Gastrocnemius medialis (tissue), 4 donors: ENCODE results near the gene FYB1.

Experiments
- POLR2A ChIP-seq, 2 donors: fragments of 450-650 bp; IDR thresholded peaks; one replicate each; pipeline ENCODE4 v1.6.1; 2017; ENCODE audit warnings: antibody characterized with exemption in 2 of 2, mild to moderate bottlenecking in 2 of 2, moderate library complexity in 2 of 2
- TF ChIP-seq, protein P1 (sequence below), 5 experiments: fragments of 450-650 bp in 3 of 5; fragments of 200-600 bp in 2 of 5; sonication (generic) in 2 of 5; IDR thresholded peaks in 4 of 5; conservative IDR thresholded peaks in 1 of 5; 1 replicate in 4 of 5; 2 replicates in 1 of 5; pipeline ENCODE4 v1.5.1; 2016 to 2019; ENCODE audit warnings: antibody characterized with exemption in 5 of 5, mild to moderate bottlenecking in 3 of 5, moderate library complexity in 3 of 5

DNA sequence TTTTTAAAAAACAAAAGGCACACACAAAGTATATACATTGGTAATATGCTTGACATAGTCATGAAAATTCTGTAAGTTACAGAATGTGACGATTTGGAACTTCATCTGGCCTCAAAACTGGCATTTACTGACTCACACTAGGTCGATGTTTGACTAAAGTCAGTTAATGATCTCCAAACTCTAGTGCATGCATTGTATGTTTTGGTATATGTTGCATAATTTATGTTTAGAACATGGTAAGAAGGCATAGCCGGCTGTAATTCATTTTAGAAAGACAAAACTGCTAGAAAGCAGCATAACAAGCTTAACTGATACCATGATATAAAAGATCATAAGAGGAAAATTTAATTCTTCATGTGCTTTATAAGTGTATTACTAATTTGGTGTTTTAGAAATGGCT, 86.6 kb downstream of the FYB1 start:
- TF ChIP-seq, protein P1, sequence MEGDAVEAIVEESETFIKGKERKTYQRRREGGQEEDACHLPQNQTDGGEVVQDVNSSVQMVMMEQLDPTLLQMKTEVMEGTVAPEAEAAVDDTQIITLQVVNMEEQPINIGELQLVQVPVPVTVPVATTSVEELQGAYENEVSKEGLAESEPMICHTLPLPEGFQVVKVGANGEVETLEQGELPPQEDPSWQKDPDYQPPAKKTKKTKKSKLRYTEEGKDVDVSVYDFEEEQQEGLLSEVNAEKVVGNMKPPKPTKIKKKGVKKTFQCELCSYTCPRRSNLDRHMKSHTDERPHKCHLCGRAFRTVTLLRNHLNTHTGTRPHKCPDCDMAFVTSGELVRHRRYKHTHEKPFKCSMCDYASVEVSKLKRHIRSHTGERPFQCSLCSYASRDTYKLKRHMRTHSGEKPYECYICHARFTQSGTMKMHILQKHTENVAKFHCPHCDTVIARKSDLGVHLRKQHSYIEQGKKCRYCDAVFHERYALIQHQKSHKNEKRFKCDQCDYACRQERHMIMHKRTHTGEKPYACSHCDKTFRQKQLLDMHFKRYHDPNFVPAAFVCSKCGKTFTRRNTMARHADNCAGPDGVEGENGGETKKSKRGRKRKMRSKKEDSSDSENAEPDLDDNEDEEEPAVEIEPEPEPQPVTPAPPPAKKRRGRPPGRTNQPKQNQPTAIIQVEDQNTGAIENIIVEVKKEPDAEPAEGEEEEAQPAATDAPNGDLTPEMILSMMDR (IDR thresholded peaks at IDR 0.05 in 4 of 5, conservative IDR thresholded peaks at IDR 0.05 in 1 of 5): no peak
- TF ChIP-seq POLR2A (IDR thresholded peaks at IDR 0.05): no peak
